ENCODE results near the gene MFSD6.
"Not testable (repeated sequence)": the region's sequence is repeated elsewhere in the genome, so short reads cannot be mapped to it uniquely, and the experiment has no call there.

MFSD6 gene

GRCh38 chr2:190407662-190408537 lies at the start of gene MFSD6:
Gene MFSD6 (plus strand): TSS chr2:190408355. CDS start chr2:190436030, 27,675 bp downstream.
- peak; percentile 69 for DNase-seq (ENCODE audit: low spot score)

GRCh38 chr2:190358655-190359448 lies 49.3 kb upstream of the MFSD6 start:
- DNase-seq (ENCODE audit: low spot score), result not testable (repeated sequence)

GRCh38 chr2:190360561-190360960 lies 47.6 kb upstream of the MFSD6 start:
- no peak for DNase-seq (ENCODE audit: low spot score)

- DNase-seq (ENCODE audit: low spot score), result no peak
Observed at GRCh38 chr2:190360965-190361364, 47.2 kb upstream of the MFSD6 start.

GRCh38 chr2:190361572-190361971 lies 46.6 kb upstream of the MFSD6 start:
- DNase-seq (ENCODE audit: low spot score), result no peak

GRCh38 chr2:190362894-190363293 lies 45.3 kb upstream of the MFSD6 start:
- DNase-seq (ENCODE audit: low spot score), result no peak

GRCh38 chr2:190365499-190366204 lies 42.5 kb upstream of the MFSD6 start:
- DNase-seq (ENCODE audit: low spot score), result no peak

- DNase-seq (ENCODE audit: low spot score), result no peak
Observed at GRCh38 chr2:190366248-190366753, 41.9 kb upstream of the MFSD6 start.

- DNase-seq (ENCODE audit: low spot score), result no peak
Observed at GRCh38 chr2:190367091-190367490, 41.1 kb upstream of the MFSD6 start.

GRCh38 chr2:190369635-190370034 lies 38.5 kb upstream of the MFSD6 start:
- DNase-seq (ENCODE audit: low spot score), result no peak

GRCh38 chr2:190376083-190376482 lies 32.1 kb upstream of the MFSD6 start:
- DNase-seq (ENCODE audit: low spot score), result no peak

GRCh38 chr2:190376591-190377245 lies 31.4 kb upstream of the MFSD6 start:
- no peak for DNase-seq (ENCODE audit: low spot score)

- DNase-seq (ENCODE audit: low spot score), result no peak
Observed at GRCh38 chr2:190378880-190379237, 29.3 kb upstream of the MFSD6 start.

- DNase-seq (ENCODE audit: low spot score), result no peak
Observed at GRCh38 chr2:190379249-190379964, 28.7 kb upstream of the MFSD6 start.

- DNase-seq (ENCODE audit: low spot score), result peak; percentile 41
Observed at GRCh38 chr2:190380962-190381412, 27.2 kb upstream of the MFSD6 start.

GRCh38 chr2:190382851-190383250 lies 25.3 kb upstream of the MFSD6 start:
- DNase-seq (ENCODE audit: low spot score), result peak; percentile 66

- DNase-seq (ENCODE audit: low spot score), result no peak
Observed at GRCh38 chr2:190387422-190387821, 20.7 kb upstream of the MFSD6 start.

- DNase-seq (ENCODE audit: low spot score), result no peak
Observed at GRCh38 chr2:190396271-190396670, 11.9 kb upstream of the MFSD6 start.

- DNase-seq (ENCODE audit: low spot score), result no peak
Observed at GRCh38 chr2:190402986-190403603, 5.1 kb upstream of the MFSD6 start.

GRCh38 chr2:190404487-190404886 lies 3.7 kb upstream of the MFSD6 start:
- DNase-seq (ENCODE audit: low spot score), result no peak

GRCh38 chr2:190405070-190405469 lies 3.1 kb upstream of the MFSD6 start:
- no peak for DNase-seq (ENCODE audit: low spot score)
